Ecto neural progenitor cell (in vitro differentiated cells): ENCODE data around the gene CHD6.

ENCODE experiments used
- DNase-seq: peaks from one replicate; pipeline ENCODE4 v3.0.0-alpha.2; 2018; ENCODE audit warnings: low spot score

The CHD6 gene

DNA sequence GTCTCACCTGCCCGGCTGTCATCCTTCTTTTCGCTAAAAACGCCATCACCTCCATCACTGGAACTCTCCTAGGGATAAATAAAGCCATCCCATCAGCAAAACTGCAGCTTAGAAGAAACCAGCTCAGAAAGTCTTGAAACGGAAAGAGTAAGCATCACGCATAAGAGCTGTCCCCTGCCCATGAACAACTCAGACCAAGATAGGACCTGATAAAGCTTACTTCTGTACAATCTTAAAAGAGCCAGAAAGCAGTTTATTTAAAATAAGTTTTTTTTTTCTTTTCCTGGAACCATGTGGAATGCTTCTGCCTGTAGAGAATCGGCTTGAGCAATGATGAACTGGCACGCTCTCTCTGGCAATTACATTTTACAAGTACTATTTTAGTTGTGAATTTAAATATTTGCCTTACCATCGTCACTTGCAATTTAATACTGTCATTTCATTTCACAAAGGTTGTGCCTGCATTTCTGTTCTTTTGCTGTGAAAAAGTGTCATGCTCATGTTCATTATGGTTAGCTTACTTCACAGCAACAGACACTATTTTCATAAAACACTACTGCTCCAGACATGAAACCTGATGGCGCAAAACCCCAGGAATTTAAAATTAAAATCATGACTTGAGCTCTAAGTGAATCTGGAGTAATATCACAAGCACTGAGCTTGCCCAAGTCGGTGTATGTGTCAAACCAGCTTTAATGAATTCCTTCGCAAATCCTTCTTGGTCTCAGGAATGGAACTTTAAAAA, 191.9 kb downstream of the CHD6 start:
- DNase-seq: no peak

DNA sequence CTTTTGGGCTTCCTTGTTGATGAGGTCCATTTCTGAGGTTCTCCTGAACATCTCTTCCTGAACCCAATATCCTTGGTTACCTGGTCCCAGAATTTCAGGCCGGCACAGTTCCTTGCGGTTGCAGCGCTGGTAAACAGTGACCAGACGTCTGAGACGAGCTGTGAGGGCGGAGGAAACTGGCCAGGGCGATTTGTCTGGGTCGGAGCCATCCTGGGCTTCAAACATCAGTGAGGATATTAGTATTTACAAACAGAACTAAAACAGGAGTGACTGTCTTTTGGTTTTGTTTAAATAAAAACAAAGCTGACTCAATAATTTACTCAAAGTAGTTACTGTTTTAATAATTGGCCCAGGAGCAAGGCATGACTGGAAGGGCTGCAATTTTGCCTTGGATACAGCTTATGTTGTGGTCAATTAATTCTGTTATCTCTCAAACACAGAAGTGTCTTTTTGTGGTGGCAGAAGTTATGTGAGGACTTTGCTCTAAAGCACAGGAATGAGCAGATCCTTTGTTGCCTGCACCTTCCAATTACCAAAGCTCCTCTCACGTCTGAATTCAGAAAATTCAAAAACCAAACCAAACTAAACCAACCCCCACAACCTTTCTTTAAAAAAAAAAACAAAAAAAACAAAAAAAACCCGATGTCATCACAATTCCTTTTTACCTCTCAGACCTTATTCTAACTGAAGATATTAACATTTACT, 192.8 kb downstream of the CHD6 start:
- DNase-seq: no peak

DNA sequence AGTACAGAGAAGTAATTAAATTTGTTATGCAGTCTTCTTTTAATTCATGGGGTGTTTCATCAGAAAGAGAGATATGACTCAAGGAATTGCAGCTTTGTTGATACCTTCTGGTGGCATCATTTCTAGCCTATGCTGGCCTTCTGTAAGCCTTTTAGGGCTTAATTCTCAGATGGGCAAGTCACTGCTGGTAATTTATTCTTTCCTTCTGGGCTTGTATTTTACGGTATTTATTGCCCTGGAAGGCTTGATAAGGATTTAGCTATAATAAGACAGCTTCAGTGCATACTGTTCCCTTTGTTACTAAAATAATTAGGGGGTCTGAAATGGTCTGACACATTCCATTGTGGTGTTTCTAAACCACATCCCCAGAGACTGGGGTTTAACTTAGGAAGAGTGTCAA, 193.6 kb downstream of the CHD6 start:
- DNase-seq: no peak

DNA sequence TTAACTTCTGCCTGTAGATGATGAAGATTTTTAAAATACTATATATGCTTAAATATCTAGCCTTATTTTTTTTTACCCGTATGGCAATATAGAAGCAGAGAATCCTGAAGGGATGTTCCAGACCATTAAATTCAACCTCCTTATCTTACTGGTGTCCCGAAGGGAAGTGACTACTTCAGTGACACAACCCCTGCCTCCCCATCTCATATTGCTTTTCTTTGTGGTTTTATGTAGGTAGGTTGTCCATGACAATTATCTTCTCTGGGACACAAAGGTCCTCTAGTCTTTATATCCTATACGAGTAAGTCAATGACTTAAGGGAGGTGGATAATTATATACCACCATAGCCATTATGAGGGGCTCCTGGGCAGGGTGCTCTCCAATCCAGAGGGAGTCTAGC, 194.2 kb downstream of the CHD6 start:
- no peak for DNase-seq

DNA sequence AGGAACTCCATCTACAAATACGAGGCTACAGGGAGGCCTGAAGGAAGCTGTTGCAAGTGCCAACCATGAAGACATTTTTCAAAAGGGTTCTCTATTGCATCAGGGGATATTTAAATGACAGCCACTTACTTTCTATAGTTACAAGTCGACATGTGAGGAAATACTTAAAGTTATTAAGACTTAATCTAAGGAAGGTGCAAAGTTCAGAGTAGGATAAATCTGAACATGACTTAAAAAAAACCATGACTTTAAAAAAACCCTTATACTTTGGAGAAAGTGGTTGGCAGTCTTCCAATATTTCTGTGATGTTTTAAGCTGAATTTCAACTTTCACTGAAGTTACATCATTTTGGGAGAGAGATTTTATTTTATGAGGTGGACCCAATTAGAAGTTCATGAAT, 195.2 kb downstream of the CHD6 start:
- no peak for DNase-seq

DNA sequence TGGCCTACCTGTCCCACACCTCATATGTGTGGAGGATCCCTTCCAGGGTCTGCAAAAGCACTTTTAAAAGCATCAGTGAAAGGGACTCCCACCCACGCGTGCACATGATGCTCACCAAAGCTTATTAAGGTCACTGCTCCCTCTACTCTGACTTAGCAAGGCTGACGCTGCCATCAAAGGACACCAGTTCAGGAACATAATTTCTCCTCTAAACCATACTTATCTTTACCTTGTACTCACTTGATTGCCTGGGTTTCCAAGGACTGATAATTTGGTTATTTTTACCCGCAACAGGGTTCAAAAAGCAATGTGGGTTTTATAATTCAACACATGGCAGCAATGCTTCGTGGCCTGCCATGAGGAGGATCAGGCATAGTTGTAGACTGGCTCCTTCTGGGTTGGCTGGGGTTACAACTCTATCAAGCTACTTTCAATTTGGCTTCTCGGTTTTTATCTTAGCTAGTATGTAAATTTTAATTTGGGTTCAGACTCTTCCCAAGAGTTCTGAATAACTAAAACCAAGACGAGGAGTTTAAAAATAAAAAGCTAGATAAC, 199.4 kb downstream of the CHD6 start:
- no peak for DNase-seq

DNA sequence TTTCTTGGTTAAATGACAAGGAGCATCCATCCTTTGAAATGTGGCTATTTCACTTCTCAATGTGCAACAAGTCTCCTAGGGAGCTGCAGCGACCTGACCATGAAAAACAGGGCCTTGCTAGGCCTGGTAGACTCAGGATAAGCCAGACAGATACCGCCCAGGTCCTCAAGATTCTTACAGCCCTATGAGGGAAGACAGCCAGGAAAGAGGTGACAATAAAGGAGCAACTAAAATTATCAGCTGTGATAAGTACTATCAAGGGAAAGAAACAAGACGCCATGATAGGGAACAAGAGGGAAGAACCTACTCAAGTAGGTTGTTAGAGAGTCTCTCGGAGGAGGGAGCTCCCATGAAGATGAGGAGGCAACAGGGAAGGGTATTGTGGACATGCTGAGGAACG, 200.1 kb downstream of the CHD6 start:
- DNase-seq: no peak

DNA sequence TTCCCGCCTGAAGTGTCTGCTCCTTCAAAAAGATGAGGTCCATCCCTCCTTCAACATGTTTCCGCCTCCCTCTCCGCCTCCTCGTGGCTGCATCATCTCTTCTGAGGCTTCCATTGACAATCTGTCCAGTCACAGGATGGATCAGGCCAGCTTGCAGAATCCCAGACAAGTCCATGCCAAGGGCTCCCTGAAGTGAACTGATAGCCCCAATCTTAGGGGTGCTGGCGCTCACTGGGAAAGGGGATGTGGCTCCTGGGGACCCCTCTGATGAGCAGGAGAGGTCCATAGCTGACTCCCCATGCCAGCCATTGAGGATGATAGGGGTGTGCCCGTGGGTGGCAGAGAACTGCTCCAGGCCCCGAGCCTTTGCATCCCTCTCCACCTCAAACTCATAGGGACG, 203.0 kb downstream of the CHD6 start:
- no peak for DNase-seq

DNA sequence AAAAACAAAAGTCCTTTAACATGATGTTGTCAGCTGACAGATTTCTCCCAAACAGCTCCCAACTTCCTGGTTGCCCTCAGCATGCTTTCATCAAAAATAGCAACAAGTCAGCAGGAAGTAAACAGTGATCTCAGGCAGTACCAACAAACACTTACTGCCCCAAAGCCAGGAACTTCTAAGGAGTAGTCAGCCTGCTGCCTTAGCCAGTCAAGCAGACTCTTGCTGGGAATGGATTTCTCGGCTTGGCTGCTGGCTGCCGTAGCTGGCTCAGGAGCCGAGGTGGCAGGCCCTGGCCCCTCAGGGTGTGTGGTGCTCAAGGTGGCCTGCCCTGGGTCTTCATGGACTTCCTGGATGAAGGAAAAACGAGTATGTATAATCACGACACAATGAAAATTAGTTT, 205.0 kb downstream of the CHD6 start:
- DNase-seq: no peak

DNA sequence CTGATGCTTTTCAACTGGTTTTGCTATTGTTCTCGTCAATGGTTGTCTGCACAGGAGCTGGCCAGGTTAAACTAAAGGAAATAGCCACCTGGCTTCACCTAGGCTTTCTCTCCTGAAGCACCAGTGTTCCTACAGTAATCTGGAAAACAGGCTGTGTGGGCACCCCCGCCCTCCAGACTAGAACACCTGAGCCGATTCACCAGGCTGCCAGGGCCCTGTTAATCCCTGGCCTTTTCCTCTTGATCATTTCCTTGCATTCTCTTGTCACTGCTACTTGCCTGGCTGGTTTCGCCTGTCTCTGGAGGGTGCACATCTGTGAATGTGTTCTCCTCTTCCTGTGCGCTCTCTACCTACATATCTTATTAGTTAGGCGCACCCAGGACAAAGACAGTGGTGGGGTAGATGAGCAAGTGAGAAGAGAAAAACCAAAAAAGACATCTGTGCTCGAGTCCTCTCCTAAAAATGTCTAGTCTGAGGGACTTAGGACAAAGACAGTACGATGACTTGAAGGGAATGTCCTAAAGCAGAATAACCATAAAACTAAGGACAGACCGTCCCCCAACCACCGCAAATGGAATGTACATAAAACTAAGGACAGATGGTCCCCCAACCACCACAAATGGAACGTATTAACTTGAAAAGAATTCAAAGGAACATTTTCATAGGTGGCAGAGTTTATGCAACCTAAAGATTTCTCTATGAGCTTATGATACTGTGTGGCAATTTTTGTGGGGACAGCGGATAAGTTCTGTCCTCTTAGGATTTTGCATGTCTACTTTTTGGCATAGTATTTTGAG, 205.7 kb downstream of the CHD6 start:
- no peak for DNase-seq

DNA sequence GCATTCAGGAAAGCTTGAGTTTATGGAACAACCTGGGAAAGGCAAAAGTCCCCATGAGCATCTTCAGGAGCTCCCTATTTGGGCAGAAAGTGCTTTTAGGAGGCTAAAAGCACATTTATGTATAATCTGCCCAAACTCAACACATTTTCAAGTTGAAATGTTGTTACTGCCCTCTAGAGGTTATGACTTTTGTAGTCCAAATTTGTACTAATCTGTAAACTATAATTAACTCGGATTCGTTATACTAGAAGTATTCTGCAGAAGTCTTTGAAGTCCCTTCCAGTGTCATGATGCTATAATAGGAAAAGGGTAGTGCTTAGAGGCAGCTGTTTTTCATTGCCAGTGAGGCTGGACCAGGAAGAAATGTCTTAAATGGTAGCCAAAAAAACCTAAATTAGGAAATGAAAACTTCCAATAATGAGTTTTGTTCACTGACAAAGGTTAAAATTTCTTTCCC, 206.8 kb downstream of the CHD6 start:
- no peak for DNase-seq

DNA sequence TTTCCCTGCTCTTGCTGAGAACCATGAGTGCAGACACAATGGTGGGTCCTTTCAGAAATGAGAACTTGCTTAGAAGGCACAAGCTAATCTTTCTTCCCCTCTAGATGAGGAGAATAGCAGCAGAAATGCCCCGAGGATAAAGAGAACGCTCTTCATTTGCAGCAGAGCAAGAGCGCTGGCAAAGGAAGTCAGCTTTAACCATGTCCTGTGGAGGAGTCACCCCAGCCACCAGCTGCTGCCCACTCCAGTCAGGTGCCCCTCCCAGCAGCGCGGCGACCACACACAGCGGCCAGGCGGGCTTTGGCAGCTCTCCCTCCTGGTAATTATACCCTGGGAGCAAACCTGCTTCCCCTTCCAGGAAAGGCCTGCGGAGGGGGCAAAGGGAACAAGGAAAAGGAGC, 209.2 kb downstream of the CHD6 start:
- no peak for DNase-seq

DNA sequence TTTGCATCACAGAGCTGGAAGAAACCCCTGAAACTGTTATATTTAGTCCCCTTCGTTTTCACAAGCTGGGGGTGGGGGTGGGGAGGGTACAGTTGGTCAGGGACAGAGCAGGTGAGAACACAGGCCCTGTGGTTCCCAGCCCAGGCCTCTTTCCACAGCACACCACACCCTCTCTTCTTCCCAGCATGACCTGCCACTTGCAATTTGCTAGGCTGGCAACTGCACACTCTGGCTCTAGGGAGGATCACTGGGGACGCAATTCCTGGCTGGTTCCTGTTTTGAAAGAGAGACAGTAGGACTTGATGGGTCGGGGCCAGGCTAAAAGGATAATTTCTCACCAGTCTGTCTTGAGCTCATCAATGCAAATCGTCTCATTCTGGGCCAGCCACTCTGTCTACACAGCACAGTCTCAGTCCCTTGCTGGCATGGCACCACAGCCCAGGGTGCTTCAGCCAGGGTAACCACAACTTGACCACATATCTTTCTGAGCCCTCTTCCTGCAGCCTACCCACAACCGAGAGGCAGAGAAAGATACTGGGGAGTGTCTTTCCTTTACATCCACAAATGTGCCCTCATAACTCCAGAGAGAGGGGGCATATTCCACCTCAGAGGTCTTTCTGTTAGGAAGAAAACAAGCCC, 209.9 kb downstream of the CHD6 start:
- no peak for DNase-seq

DNA sequence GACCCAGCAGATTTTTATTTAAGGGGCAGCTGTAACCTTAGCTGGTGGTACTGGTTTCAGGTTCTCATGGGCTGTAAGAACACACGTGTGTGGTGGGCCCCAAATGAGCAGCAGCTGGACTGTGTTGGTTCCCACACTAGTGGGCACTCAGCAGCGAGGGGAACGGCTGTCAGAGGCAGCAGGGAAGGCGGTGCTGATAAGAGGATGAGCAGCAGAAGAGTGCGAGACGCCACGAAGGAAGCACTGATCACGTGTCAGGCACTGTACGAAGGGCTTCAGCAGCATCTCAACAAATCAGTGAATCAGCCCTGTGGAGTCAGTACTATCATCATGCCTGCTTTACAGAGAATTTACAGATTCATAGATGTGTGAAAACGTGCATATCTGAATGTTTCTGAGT, 210.6 kb downstream of the CHD6 start:
- no peak for DNase-seq

DNA sequence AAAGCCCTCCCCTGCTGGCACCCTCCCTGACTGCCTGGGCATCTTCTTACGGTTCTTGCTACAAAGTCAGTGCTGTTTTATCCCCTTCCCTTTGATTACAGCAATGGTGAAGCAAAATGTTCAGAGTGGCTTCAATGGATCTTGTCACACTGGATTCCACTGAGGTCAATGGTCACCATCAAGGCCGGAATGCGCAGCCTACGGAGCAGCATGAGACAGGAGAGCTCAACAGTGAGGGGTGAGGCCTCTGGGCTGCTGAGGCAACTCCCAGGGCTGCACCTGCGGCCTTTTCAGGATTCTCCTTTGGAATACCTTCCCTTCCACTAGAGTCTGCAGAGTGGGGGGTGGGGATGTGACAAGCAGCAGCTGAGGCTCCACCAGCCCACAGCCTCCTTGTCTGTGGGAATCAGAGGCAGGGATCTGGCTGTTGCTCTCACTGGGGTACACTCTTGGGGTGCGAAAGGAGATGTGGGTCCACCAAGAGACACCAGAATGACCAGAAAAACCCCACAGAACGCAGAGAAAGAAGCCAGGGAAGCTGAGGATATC, 211.2 kb downstream of the CHD6 start:
- no peak for DNase-seq

DNA sequence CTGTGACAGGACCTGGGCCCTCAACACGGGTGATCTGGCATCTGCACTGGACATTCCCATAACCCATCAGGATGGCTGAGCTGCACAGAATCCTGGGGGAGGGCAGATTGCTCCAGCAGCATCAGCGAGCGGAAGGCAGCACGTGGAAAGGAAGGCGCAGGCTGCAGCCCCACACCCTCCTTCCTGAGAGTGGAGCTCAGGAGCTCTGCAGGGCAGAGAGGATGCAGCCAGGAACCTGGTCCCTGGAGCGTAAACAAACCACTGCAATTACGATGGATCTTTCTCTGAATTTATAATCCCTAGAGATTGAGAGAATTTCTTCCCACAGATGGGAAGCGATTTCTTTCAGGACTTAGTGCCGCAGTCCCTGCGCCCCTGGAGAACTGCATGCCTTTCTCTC, 211.8 kb downstream of the CHD6 start:
- DNase-seq: no peak

DNA sequence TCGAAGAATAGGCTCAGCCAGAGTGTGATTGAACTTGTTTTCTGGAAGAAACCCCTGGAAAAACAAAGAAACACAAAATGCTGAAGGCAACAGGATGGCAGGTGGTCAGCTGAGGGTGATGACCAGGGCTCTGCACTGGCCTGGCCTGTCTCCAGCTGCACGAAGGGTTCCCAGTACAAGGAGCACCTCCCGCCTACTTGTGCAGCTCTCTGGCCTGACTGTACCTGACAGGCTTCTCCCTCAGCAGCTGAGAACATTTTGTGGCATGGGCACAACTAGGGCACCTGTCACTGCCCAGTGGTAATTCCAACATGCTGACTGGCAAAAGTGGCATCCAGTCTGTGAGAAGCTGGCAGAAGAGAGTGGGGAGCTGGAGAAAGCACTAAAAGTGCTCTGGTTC, 212.7 kb downstream of the CHD6 start:
- DNase-seq: no peak

DNA sequence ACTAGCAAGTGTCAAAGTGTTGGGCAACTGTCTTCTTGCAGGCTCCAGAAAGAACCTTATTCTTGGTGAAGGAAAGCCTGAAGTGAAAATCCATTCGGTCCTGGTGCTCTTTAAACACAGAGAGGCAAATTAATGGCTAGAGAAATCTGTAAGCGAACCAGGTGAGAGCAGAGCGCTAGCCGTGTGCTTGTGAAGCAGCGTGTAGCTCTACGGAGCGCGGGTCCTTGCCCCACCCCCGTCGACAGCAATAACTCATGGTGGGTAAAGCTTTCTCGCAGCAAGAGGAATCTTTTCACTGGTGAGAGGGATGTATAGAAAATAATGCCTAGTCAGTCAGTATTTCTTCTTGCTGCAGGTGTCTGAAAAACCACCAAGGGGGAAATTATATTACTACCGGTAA, 214.6 kb downstream of the CHD6 start:
- no peak for DNase-seq

DNA sequence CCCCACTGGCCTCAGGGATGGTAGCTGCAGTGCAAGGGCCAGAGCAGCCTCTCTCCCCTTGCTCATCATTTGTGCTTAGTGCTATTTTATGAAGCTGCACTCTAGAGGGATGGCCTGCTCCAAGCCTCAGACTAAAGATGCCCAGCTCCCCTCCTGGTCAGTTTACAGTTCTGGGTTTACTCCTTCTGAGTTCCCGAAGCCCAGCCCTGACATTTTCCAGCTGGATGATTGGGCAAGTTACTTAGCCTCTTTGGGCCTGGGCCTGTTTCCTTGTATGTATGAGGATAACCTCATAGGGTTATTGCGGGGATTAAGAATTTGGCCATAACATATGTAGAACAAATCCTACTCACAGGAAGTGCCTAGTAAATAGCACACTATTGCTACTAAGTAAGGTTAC, 219.8 kb downstream of the CHD6 start:
- DNase-seq: no peak

DNA sequence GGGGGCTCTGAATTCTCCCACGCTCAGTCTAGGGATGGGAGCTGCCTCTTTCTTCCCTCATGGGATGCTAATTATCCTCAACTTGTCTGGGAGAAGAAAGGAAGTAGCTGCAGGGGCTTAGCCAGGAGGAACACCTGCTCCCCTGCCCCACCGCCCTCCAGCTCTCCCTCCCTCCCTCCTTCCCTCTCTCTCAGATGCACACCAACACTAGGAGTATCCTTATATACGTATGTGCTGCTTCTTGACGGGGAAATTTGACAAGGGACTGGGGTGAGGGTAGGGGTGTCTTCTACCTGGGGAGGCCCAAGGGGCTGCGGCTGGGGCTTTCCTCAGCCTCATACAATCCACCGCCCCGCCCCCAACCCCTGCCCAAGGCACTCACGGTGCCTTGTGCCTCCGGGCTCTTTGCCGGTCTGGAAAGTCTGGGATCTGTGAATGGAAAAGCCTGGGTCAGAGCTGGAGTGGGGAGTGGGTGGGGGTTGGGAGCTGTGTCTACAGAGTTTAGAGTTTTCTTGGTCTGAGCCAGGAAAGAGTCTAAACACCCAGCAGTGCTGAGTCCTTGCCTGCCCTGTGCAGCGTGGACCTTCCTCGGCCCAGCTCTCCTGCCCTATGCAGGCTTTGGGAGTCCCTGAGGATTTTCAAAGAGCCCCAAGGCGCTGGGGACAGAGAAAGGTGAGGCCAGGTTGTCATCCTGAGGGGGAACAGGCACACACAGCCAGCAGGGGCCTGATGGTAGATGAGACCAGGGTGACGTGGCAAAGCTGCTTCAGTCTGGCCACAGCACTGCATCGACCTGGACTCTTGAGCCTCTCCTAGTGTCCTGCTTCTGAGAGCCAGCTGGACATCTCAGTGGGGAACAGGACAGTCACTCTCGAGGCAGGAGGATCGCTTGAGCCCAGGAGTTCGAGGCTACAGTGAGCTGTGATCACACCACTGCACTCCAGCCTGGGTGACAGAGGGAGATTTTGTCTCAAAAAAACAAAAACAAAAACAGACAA, 222.2 kb downstream of the CHD6 start:
- no peak for DNase-seq
